Common myeloid progenitor, CD34-positive (primary cell): ENCODE data around the gene ASTN2.
A peak's percentile ranks its signal among the peaks of the same experiment; 100 is the strongest.

Experiments used
- CTCF ChIA-PET: fragments of 350-600 bp; sonication (Branson Sonifier 250); formaldehyde crosslinking; loops from one replicate; lab custom pipeline; 2021; ENCODE audit warnings: antibody characterized with exemption; lab: Charles Lee
- POLR2A ChIA-PET: fragments of 350-600 bp; sonication (Branson Sonifier 250); formaldehyde crosslinking; loops from one replicate; lab custom pipeline; 2021; ENCODE audit warnings: antibody characterized with exemption; lab: Charles Lee
- DNase-seq, 3 donors: peaks; one replicate each; pipeline versions ENCODE4 v3.0.0 to v3.0.0-alpha.2; 2013
- H3K27ac ChIP-seq, 2 experiments: 1 replicate in 1 of 2; 2 replicates in 1 of 2; pipeline ENCODE4 v1.7.0; 2013; ENCODE audit warnings: inconsistent platforms in 2 of 2, low read length in 2 of 2, mild to moderate bottlenecking in 2 of 2, low read depth in 1 of 2, moderate library complexity in 1 of 2; ENCODE audit not compliant: severe bottlenecking in 2 of 2, insufficient read depth in 1 of 2, poor library complexity in 1 of 2
- H3K27me3 ChIP-seq, 5 experiments: replicated peaks in 2 of 5; 1 replicate in 3 of 5; 2 replicates in 2 of 5; pipeline versions ENCODE4 v1.6.1 to v1.7.0; 2013; ENCODE audit warnings: low read length in 4 of 5, mild to moderate bottlenecking in 2 of 5, moderate library complexity in 2 of 5, inconsistent platforms in 1 of 5; ENCODE audit not compliant: insufficient read depth in 5 of 5, control insufficient read depth in 4 of 5
- H3K36me3 ChIP-seq, 4 experiments: 1 replicate in 2 of 4; 2 replicates in 2 of 4; pipeline versions ENCODE4 v1.6.1 to v1.7.0; 2013; ENCODE audit warnings: low read length in 3 of 4, control low read depth in 1 of 4, mild to moderate bottlenecking in 1 of 4; ENCODE audit not compliant: control insufficient read depth in 4 of 4, insufficient read depth in 4 of 4
- H3K4me1 ChIP-seq, 4 experiments: 1 replicate in 3 of 4; 2 replicates in 1 of 4; pipeline versions ENCODE4 v1.6.1 to v1.7.1; 2013; ENCODE audit warnings: low read length in 3 of 4, mild to moderate bottlenecking in 3 of 4, control low read depth in 1 of 4, inconsistent platforms in 1 of 4, moderate library complexity in 1 of 4; ENCODE audit not compliant: control insufficient read depth in 4 of 4, insufficient read depth in 4 of 4; ENCODE audit errors: control extremely low read depth in 1 of 4
- H3K4me3 ChIP-seq, 7 experiments: 1 replicate in 4 of 7; 2 replicates in 3 of 7; pipeline versions ENCODE4 v1.5.1 to v1.7.0; 2013; ENCODE audit warnings: mild to moderate bottlenecking in 7 of 7, low read length in 6 of 7, moderate library complexity in 6 of 7, inconsistent platforms in 2 of 7, low read depth in 2 of 7, control low read depth in 1 of 7; ENCODE audit not compliant: insufficient read depth in 4 of 7, control insufficient read depth in 1 of 7; ENCODE audit errors: extremely low read depth in 1 of 7
- H3K9me3 ChIP-seq, 5 experiments: 1 replicate in 4 of 5; 2 replicates in 1 of 5; pipeline versions ENCODE4 v1.6.1 to v1.7.1; 2013; ENCODE audit warnings: low read length in 4 of 5, mild to moderate bottlenecking in 2 of 5, inconsistent platforms in 1 of 5, low read depth in 1 of 5, moderate library complexity in 1 of 5; ENCODE audit not compliant: control insufficient read depth in 4 of 5, insufficient read depth in 2 of 5; ENCODE audit errors: control extremely low read depth in 1 of 5
- WGBS: methylation state at CpG from one replicate; pipeline ENCODE4 v1.1.5; 2013; ENCODE audit not compliant: insufficient coverage; 5-methylcytosine and 5-hydroxymethylcytosine counted together

Gene ASTN2

DNA sequence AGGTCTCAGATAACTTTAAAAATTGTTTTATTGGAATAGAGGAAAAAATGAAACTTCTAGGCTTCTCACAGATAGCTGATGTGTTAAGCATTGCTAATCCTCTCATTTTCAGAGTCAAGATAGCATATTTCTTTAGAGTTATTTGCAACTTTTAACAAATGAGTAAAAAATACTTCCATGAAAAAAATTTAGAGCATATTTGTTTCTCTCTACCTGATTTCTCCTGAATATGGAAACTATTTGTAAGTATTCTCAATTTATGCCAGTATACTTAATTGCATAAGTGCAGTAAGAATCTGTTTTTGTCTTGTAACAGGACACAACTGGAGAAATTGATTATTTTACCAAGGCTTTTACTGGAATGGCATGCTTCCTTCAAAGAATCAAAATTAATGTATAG is 731.3 kb downstream of the ASTN2 start:
- Histone ChIP-seq H3K27ac (no peak overlapping the region), H3K36me3 (no peaks in the 10 kb centered on the region), H3K4me1 (peaks cover 0 to 17% (median 11%) of the 10 kb centered on the region in 4 experiments), H3K4me3 (no peak overlapping the region), H3K9me3 (no peaks in the 10 kb centered on the region), H3K27me3 (no peaks in the 10 kb centered on the region)
- POLR2A ChIA-PET, result no interaction called here
- DNase-seq, result peak in 2 of 3 donors; percentile 10 to 17
- CTCF ChIA-PET, result no interaction called here

DNA sequence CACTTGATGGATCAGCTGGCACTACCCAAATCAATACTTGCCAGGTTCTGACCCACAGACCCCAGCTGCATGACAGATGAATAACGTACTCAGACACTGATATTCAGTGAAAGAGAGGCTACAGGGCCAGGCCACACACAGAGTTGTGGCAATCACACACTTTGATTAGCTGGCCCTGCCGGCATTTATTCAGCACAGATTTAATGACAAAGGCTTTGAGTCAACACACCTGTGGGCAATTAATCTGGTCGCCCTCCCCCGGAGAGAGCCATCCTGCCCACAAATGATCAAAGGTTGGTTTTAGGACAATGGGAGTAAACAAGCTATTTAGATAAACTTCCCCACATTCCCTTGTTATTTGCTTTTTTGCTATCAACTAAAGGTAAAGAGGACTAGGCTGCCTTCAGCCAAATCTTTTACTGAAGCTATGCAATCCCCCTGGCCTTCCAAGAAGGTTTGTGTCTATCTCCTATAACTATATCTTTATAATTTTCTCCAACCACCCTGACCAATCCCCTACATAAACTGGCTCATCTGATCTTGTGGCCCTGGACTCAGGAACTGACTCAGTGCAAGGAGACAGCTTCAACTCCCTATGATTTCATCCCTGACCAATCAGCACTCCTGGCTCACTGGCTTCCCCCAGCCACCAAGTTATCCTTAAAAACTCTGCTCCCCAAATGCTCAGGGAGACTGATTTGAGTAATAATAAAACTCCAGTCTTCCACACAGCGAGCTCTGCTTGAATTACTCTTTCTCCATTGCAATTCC is 740.5 kb downstream of the ASTN2 start:
- ChIA-PET POLR2A (no interaction called here), CTCF (interaction anchor here (1.1 kb wide), 1 partner anchor 1081 kb away, joined by 3 read pairs; no protein-coding TSS in a partner anchor)
- Histone ChIP-seq H3K27ac (no peak overlapping the region), H3K9me3 (peaks cover 3 to 20% (median 11%) of the 10 kb centered on the region in 5 experiments), H3K27me3 (no peaks in the 10 kb centered on the region), H3K36me3 (no peaks in the 10 kb centered on the region), H3K4me3 (no peak overlapping the region), H3K4me1 (no peaks in the 10 kb centered on the region)
- 93% methylated on average over 3 of the region's 5 CpGs for WGBS
- no peak for DNase-seq

GRCh38 chr9:116673375-116673774 is 741.5 kb downstream of the ASTN2 start:
- POLR2A ChIA-PET, result no interaction called here
- Histone ChIP-seq H3K27ac (no peak overlapping the region), H3K4me1 (no peaks in the 10 kb centered on the region), H3K4me3 (no peak overlapping the region), H3K27me3 (no peaks in the 10 kb centered on the region), H3K36me3 (no peaks in the 10 kb centered on the region), H3K9me3 (peaks cover 3 to 20% (median 11%) of the 10 kb centered on the region in 5 experiments)
- WGBS, result no CpG with 5 or more reads among the region's 1 CpG
- no peak for DNase-seq
- CTCF ChIA-PET, result no interaction called here

DNA sequence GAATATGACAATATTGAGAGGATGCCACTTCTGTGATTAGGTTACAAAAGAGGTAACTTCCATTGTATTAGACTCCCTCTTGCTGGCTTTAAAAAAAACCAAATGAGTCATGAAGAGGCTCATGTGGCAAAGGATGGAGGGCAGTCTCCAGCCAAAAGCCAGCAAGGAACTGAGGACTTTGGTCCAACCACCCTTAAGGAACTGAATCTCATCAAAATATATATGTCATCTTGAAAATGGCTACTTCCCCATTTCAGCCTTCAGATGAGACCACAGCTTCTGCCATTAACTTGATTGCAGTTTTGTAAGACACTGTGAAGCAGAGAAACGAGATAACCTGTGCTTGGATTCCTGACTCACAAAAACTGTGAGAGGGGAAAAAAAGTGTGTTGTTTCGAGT is 743.3 kb downstream of the ASTN2 start:
- no peak overlapping the region for H3K27ac ChIP-seq
- H3K36me3 ChIP-seq, result no peaks in the 10 kb centered on the region
- POLR2A ChIA-PET, result no interaction called here
- H3K4me1 ChIP-seq, result no peaks in the 10 kb centered on the region
- CTCF ChIA-PET, result no interaction called here
- peaks cover 3 to 20% (median 11%) of the 10 kb centered on the region in 5 experiments for H3K9me3 ChIP-seq
- H3K4me3 ChIP-seq, result no peak overlapping the region
- WGBS, result no CpG with 5 or more reads among the region's 2 CpGs
- DNase-seq, result peak in 2 of 3 donors; percentile 21 to 33
- no peaks in the 10 kb centered on the region for H3K27me3 ChIP-seq

DNA sequence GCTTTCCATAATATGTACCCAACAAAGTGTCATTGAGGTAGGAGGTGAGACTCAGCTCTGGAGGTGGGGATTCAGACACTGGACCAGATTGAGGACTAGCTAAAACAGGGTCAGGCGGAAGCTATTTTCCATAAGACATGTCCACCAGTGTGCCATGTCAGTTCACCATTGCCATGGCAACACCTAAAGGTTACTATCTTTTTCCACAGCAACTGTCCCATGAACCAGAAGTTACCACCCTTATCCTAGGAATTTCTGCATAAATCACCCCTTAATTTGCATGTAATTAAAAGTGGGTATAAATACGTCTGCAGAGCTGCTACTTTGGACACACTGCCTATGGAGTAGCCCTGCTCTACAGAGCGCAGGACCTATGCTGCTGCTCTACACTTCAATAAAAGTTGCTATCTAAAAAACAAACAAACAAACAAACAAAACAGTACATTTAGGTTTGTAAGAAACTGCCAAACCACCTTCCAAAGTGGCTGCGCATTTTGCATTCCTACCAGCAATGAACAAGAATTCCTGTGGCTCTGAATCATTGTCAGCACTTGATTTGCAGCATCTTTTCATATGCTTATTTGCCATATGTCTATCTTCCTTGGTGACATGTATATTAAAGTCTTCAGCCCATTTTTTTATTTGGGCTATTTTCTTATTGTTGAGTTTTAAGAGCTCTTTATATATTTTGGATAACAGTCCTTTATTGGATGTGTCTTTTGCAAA is 745.7 kb downstream of the ASTN2 start:
- Histone ChIP-seq H3K9me3 (peaks cover 2 to 12% (median 4%) of the 10 kb centered on the region in 5 experiments), H3K4me3 (no peak overlapping the region), H3K27me3 (no peaks in the 10 kb centered on the region), H3K27ac (no peak overlapping the region), H3K4me1 (no peaks in the 10 kb centered on the region), H3K36me3 (no peaks in the 10 kb centered on the region)
- no peak for DNase-seq
- CTCF ChIA-PET, result no interaction called here
- WGBS, result 100% methylated on average over 2 of the region's 4 CpGs
- POLR2A ChIA-PET, result no interaction called here

GRCh38 chr9:116663581-116663980 is 751.3 kb downstream of the ASTN2 start:
- H3K4me3 ChIP-seq, result no peak overlapping the region
- H3K36me3 ChIP-seq, result no peaks in the 10 kb centered on the region
- DNase-seq, result no peak
- H3K9me3 ChIP-seq, result no peaks in the 10 kb centered on the region
- CTCF ChIA-PET, result interaction anchor here (2.8 kb wide), 1 partner anchor 1070 kb away, joined by 17 read pairs; no protein-coding TSS in a partner anchor
- H3K27me3 ChIP-seq, result peaks cover 0 to 4% (median 0%) of the 10 kb centered on the region in 5 experiments
- H3K27ac ChIP-seq, result no peak overlapping the region
- POLR2A ChIA-PET, result no interaction called here
- 83% methylated on average over 1 of the region's 1 CpG for WGBS
- no peaks in the 10 kb centered on the region for H3K4me1 ChIP-seq
